Measurements from ENCODE around the gene KIF13A. TPM values are rescaled to one million over a fixed set of nuclear protein-coding genes. Genes with fewer than 3 reads are reported as not detected.

KIF13A gene
- total and polyA plus RNA-seq, 9 of the 15 experiments (the other 6 are each of a cell fraction or from before 2014, with no cell fraction given): 3.6 to 44.3 (median 29.7) TPM

GRCh38 chr6:17817763-17818162, 169.7 kb downstream of the KIF13A start (continued):
- TF ChIP-seq CHD7 (IDR thresholded peaks at IDR 0.05; ENCODE audit: low read depth, low read length) (no peak), ZEB2 (IDR thresholded peaks at IDR 0.05) (no peak), ARID2 (IDR thresholded peaks at IDR 0.05) (no peak)
